CD8-positive, alpha-beta memory T cell (primary cell): ENCODE data around the gene RFC3. TPM values are rescaled to one million over a fixed set of nuclear protein-coding genes. Genes with fewer than 3 reads are reported as not detected.
A peak's percentile ranks its signal among the peaks of the same experiment; 100 is the strongest.

ENCODE experiments used
- CTCF ChIA-PET: fragments of 350-600 bp; sonication (Branson Sonifier 250); formaldehyde crosslinking; loops from one replicate; lab custom pipeline; 2021; ENCODE audit warnings: antibody characterized with exemption; lab: Charles Lee
- POLR2A ChIA-PET: fragments of 350-600 bp; sonication (Branson Sonifier 250); formaldehyde crosslinking; loops from one replicate; lab custom pipeline; 2021; ENCODE audit warnings: antibody characterized with exemption; lab: Charles Lee
- DNase-seq, 5 donors: peaks; one replicate each; pipeline versions ENCODE4 v3.0.0 to v3.0.0-alpha.2; 2020 to 2022; ENCODE audit warnings: mixed read lengths in 1 of 5
- H3K27ac ChIP-seq: one replicate; pipeline ENCODE4 v1.7.0; 2013; ENCODE audit warnings: low read depth, mild to moderate bottlenecking, low read length, moderate library complexity
- H3K27me3 ChIP-seq: 2 replicates; pipeline ENCODE4 v1.7.0; 2013; ENCODE audit warnings: low read length, mild to moderate bottlenecking; ENCODE audit not compliant: insufficient read depth, poor library complexity, severe bottlenecking
- H3K36me3 ChIP-seq: 2 replicates; pipeline ENCODE4 v1.7.0; 2013; ENCODE audit warnings: mild to moderate bottlenecking, low read length, moderate library complexity; ENCODE audit not compliant: insufficient read depth
- H3K4me1 ChIP-seq: 2 replicates; pipeline ENCODE4 v1.7.0; 2013; ENCODE audit warnings: mild to moderate bottlenecking, low read length, moderate library complexity; ENCODE audit not compliant: insufficient read depth
- H3K4me3 ChIP-seq: 2 replicates; pipeline ENCODE4 v1.7.0; 2013; ENCODE audit warnings: mild to moderate bottlenecking, low read length
- H3K9me3 ChIP-seq: 2 replicates; pipeline ENCODE4 v1.7.0; 2013; ENCODE audit warnings: mild to moderate bottlenecking, low read length
- H3K27ac Mint-ChIP-seq, 8 donors: one replicate each; pipeline ENCODE4 v1.8.0; 2020 to 2021; ENCODE audit warnings: mixed read lengths in 8 of 8, mild to moderate bottlenecking in 6 of 8, inconsistent platforms in 3 of 8, moderate library complexity in 3 of 8
- H3K27me3 Mint-ChIP-seq, 2 donors: one replicate each; pipeline ENCODE4 v1.8.0; 2020 to 2021; ENCODE audit warnings: mixed read lengths in 2 of 2, mild to moderate bottlenecking in 1 of 2, moderate library complexity in 1 of 2
- H3K36me3 Mint-ChIP-seq, 3 donors: one replicate each; pipeline ENCODE4 v1.8.0; 2020 to 2021; ENCODE audit warnings: mixed read lengths in 3 of 3, inconsistent platforms in 1 of 3, mild to moderate bottlenecking in 1 of 3
- H3K4me1 Mint-ChIP-seq, 3 donors: one replicate each; pipeline ENCODE4 v1.8.0; 2020 to 2021; ENCODE audit warnings: mixed read lengths in 3 of 3, inconsistent platforms in 1 of 3, mild to moderate bottlenecking in 1 of 3
- H3K4me3 Mint-ChIP-seq, 7 donors: one replicate each; pipeline ENCODE4 v1.8.0; 2020 to 2021; ENCODE audit warnings: mixed read lengths in 7 of 7, mild to moderate bottlenecking in 6 of 7, moderate library complexity in 4 of 7, inconsistent platforms in 2 of 7
- H3K9me3 Mint-ChIP-seq, 5 donors: one replicate each; pipeline ENCODE4 v1.8.0; 2020 to 2022; ENCODE audit warnings: mixed read lengths in 5 of 5, mild to moderate bottlenecking in 3 of 5, moderate library complexity in 2 of 5, inconsistent platforms in 1 of 5
- polyA plus RNA-seq: library from polyadenylated mRNA; unstranded; fragments of 300-500 nt; fragmentation: Illumina TruSeq; gene quantifications from one replicate; pipeline ENCODE4 v1.2.3, GENCODE V29; 2021
- total RNA-seq, 2 experiments: library from RNA; stranded (reverse); gene quantifications; one replicate each; pipeline ENCODE4 v1.2.3, GENCODE V29; 2021

Gene RFC3
- total and polyA plus RNA-seq, 3 experiments from 2014 or later = 3.4 to 59.2 (median 58.0) TPM

DNA sequence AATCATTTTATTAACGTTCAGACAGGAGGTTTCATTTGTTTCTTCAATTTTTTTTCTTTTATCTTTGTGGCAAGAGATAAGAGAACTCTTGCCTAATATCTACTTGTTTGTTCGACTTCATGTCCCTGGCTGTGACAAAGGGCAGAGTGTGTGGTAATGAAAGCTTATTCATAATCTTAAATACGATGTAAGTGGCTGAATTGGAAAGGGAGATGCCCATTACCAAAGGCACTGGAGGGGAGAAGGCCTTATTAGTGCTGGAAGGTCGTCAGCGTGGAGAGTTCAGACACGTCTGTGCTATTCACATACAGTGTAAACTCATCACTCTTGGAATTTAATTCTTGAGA lies 54.0 kb downstream of the RFC3 start:
- DNase-seq = no peak
- Mint-ChIP-seq H3K36me3 (no peaks in the 10 kb centered on the region), H3K4me1 (no peaks in the 10 kb centered on the region), H3K4me3 (no peak overlapping the region), H3K9me3 (no peaks in the 10 kb centered on the region), H3K27ac (peak overlapping the region in 1 of 8 donors; percentile 4), H3K27me3 (no peaks in the 10 kb centered on the region)
- ChIA-PET POLR2A (no interaction called here), CTCF (no interaction called here)
- Histone ChIP-seq H3K36me3 (no peaks in the 10 kb centered on the region), H3K4me3 (no peak overlapping the region), H3K4me1 (no peaks in the 10 kb centered on the region), H3K9me3 (no peaks in the 10 kb centered on the region), H3K27ac (no peak overlapping the region), H3K27me3 (no peaks in the 10 kb centered on the region)

- ChIA-PET CTCF (no interaction called here), POLR2A (no interaction called here)
- Histone ChIP-seq H3K4me1 (no peaks in the 10 kb centered on the region), H3K27me3 (no peaks in the 10 kb centered on the region), H3K9me3 (no peaks in the 10 kb centered on the region), H3K4me3 (no peak overlapping the region), H3K27ac (no peak overlapping the region), H3K36me3 (no peaks in the 10 kb centered on the region)
- H3K9me3 Mint-ChIP-seq = no peaks in the 10 kb centered on the region
- H3K36me3 Mint-ChIP-seq = no peaks in the 10 kb centered on the region
- H3K27me3 Mint-ChIP-seq = no peaks in the 10 kb centered on the region
- H3K4me1 Mint-ChIP-seq = no peaks in the 10 kb centered on the region
- H3K27ac Mint-ChIP-seq = no peak overlapping the region
- no peak for DNase-seq
- no peak overlapping the region for H3K4me3 Mint-ChIP-seq
Observed at GRCh38 chr13:33873251-33873908, 55.4 kb downstream of the RFC3 start.

- no peak overlapping the region for H3K27ac Mint-ChIP-seq
Observed at GRCh38 chr13:33874871-33875270, 56.9 kb downstream of the RFC3 start.

DNA sequence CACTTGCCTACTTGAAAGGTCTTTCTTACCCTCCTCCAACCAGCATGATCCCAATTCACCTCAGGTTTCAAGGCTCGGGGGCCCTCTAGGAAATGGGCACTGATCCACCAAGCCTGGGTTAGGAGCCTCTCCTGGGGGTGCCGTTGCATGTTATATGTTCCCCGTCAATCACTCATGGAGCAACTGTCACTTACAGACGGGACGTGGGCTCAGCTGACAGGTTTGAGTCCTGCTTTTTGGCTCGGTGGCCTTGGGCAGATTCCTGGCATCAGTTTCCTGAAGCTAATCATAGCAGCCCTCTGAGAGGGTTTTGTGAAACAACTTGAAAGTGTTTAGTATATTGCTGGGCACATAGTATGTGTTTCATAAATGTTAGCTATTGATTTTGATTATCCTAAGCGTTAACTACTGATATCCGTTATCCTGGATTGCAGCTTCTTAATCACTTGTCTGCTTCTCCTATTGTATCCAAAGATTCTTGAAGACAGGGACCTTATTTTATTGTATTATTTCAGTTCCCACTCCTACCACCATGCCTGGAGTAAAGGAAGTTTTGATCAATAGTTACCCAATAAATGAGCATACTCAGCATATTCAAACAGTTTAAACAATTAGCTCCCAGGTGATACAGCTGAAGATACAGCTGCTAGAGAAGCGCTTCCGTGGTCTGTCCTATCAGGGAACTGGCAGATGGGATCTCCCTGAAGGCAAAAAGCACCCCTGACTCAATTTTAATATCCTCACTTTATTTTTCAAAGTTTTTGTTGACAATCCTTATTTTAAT lies 57.9 kb downstream of the RFC3 start:
- Mint-ChIP-seq H3K4me1 (no peaks in the 10 kb centered on the region), H3K27me3 (no peaks in the 10 kb centered on the region), H3K4me3 (no peak overlapping the region), H3K27ac (no peak overlapping the region), H3K36me3 (peaks cover 0 to 3% (median 0%) of the 10 kb centered on the region in 3 donors), H3K9me3 (no peaks in the 10 kb centered on the region)
- ChIA-PET POLR2A (no interaction called here), CTCF (no interaction called here)
- Histone ChIP-seq H3K27me3 (no peaks in the 10 kb centered on the region), H3K27ac (no peak overlapping the region), H3K4me1 (no peaks in the 10 kb centered on the region), H3K9me3 (no peaks in the 10 kb centered on the region), H3K36me3 (no peaks in the 10 kb centered on the region), H3K4me3 (no peak overlapping the region)
- DNase-seq = no peak

More at GRCh38 chr13:33874871-33875270, 56.9 kb downstream of the RFC3 start:
- Histone ChIP-seq H3K27ac (no peak overlapping the region), H3K4me1 (no peaks in the 10 kb centered on the region), H3K27me3 (no peaks in the 10 kb centered on the region), H3K4me3 (no peak overlapping the region), H3K36me3 (no peaks in the 10 kb centered on the region), H3K9me3 (no peaks in the 10 kb centered on the region)
- Mint-ChIP-seq H3K4me3 (no peak overlapping the region), H3K9me3 (no peaks in the 10 kb centered on the region), H3K4me1 (no peaks in the 10 kb centered on the region), H3K36me3 (peaks cover 0 to 1% (median 0%) of the 10 kb centered on the region in 3 donors), H3K27me3 (no peaks in the 10 kb centered on the region)
- ChIA-PET CTCF (no interaction called here), POLR2A (no interaction called here)
- no peak for DNase-seq

GRCh38 chr13:33876716-33877394 lies 58.9 kb downstream of the RFC3 start:
- no peak overlapping the region for H3K4me3 Mint-ChIP-seq

GRCh38 chr13:33879118-33879517 lies 61.2 kb downstream of the RFC3 start:
- Mint-ChIP-seq H3K4me1 (no peaks in the 10 kb centered on the region), H3K4me3 (no peak overlapping the region), H3K9me3 (peaks cover 0 to 1% (median 0%) of the 10 kb centered on the region in 5 donors), H3K27me3 (no peaks in the 10 kb centered on the region), H3K36me3 (peaks cover 0 to 5% (median 0%) of the 10 kb centered on the region in 3 donors), H3K27ac (no peak overlapping the region)
- no peak overlapping the region for H3K27ac ChIP-seq
- POLR2A ChIA-PET = no interaction called here
- H3K9me3 ChIP-seq = no peaks in the 10 kb centered on the region
- DNase-seq = no peak
- no peak overlapping the region for H3K4me3 ChIP-seq
- CTCF ChIA-PET = no interaction called here
- no peaks in the 10 kb centered on the region for H3K36me3 ChIP-seq
- H3K4me1 ChIP-seq = no peaks in the 10 kb centered on the region
- H3K27me3 ChIP-seq = no peaks in the 10 kb centered on the region

More at GRCh38 chr13:33876716-33877394, 58.9 kb downstream of the RFC3 start:
- DNase-seq = no peak
- Mint-ChIP-seq H3K27me3 (no peaks in the 10 kb centered on the region), H3K36me3 (peaks cover 0 to 3% (median 0%) of the 10 kb centered on the region in 3 donors), H3K4me1 (no peaks in the 10 kb centered on the region), H3K9me3 (no peaks in the 10 kb centered on the region), H3K27ac (no peak overlapping the region)
- POLR2A ChIA-PET = no interaction called here
- H3K4me1 ChIP-seq = no peaks in the 10 kb centered on the region
- no peak overlapping the region for H3K4me3 ChIP-seq
- H3K9me3 ChIP-seq = no peaks in the 10 kb centered on the region
- no peak overlapping the region for H3K27ac ChIP-seq
- CTCF ChIA-PET = no interaction called here
- no peaks in the 10 kb centered on the region for H3K36me3 ChIP-seq
- no peaks in the 10 kb centered on the region for H3K27me3 ChIP-seq

DNA sequence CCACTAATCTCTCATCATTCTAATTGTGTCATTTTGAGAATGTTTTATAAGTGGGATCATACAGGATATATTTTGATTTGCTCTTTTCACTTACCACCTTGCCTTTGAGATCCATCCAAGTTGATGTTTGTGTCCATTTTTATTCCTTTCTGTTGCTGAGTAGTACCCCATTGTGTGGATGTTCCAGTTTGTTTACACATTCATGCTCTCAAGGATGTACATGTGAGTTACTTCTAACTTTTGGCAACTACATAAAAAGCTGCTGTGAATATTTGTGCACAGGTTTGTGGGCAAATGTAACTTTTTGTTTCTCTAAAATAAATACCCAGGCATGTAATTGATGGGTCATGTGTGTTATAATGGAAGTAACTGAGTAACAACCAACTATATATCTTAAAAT lies 64.9 kb downstream of the RFC3 start:
- Histone ChIP-seq H3K4me3 (no peak overlapping the region), H3K36me3 (no peaks in the 10 kb centered on the region), H3K27ac (no peak overlapping the region), H3K27me3 (no peaks in the 10 kb centered on the region), H3K4me1 (no peaks in the 10 kb centered on the region), H3K9me3 (no peaks in the 10 kb centered on the region)
- ChIA-PET POLR2A (no interaction called here), CTCF (no interaction called here)
- no peak for DNase-seq
- H3K9me3 Mint-ChIP-seq = peaks cover 0 to 4% (median 0%) of the 10 kb centered on the region in 5 donors
- no peaks in the 10 kb centered on the region for H3K27me3 Mint-ChIP-seq
- peaks cover 0 to 5% (median 0%) of the 10 kb centered on the region in 3 donors for H3K36me3 Mint-ChIP-seq
- no peak overlapping the region for H3K27ac Mint-ChIP-seq
- no peak overlapping the region for H3K4me3 Mint-ChIP-seq
- no peaks in the 10 kb centered on the region for H3K4me1 Mint-ChIP-seq
